Transverse colon (tissue), 3 donors: ENCODE results near the gene ZCCHC7.

ENCODE experiments used
- CTCF ChIP-seq, 5 experiments: fragments of 200-600 bp in 3 of 5; fragments of 450-650 bp in 2 of 5; sonication (generic) in 3 of 5; IDR thresholded peaks; 1 replicate in 2 of 5; 2 replicates in 3 of 5; pipeline ENCODE4 v1.5.1; 2016 to 2017; ENCODE audit warnings: antibody characterized with exemption in 5 of 5, inconsistent platforms in 3 of 5, mild to moderate bottlenecking in 2 of 5, moderate library complexity in 1 of 5
- POLR2A ChIP-seq: fragments of 450-650 bp; IDR thresholded peaks from one replicate; pipeline ENCODE4 v1.6.1; 2016; ENCODE audit warnings: antibody characterized with exemption, mild to moderate bottlenecking, moderate library complexity

- TF ChIP-seq CTCF (IDR thresholded peaks at IDR 0.05) (no peak), POLR2A (no peak)
Observed at GRCh38 chr9:37324261-37324683, 203.9 kb downstream of the ZCCHC7 start.
